ENCODE results near the gene CHRM2.

CHRM2 gene

DNA sequence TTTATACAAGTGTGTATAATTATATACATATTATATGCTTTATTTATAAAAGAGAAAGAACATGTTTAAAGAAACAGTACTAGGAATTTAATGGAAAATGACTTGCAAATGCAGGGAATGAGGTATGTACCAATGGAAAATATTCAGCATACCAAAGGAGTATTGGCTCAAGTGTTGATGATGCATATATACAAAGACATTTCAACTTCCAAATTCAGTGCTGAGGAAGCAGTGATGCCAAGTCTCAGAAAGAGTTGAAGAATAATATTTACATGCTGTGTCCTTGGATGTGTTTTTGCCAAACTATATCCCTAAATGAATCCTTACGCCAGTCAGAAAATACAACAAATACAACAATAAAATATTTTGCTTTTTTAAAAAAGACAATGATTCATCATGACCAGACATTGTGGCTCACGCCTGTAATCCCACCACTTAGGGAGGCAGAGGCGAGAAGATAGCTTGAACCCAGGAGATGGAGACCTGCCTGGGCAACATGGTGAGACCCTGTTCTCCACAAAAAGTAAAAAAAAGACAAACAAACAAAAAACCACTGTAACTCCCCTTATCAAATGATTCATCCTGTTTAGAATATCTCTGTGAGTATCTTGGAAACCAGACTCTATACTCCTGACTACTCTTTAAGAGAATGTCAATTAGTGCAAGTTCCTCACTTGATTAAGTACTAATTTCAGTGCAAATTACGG is 157.2 kb downstream of the CHRM2 start:
- in situ Hi-C loops (cut with HindIII; ENCODE audit: low pct_unique_long_range_greater_than_20kb, low sequenced_read_pairs) = no loop called here
- no peak for DNase-seq (ENCODE audit: low read depth in 1 of 2, low spot score in 1 of 2)
- TF ChIP-seq JUND (IDR thresholded peaks at IDR 0.05; ENCODE audit: low read depth) = no peak

DNA sequence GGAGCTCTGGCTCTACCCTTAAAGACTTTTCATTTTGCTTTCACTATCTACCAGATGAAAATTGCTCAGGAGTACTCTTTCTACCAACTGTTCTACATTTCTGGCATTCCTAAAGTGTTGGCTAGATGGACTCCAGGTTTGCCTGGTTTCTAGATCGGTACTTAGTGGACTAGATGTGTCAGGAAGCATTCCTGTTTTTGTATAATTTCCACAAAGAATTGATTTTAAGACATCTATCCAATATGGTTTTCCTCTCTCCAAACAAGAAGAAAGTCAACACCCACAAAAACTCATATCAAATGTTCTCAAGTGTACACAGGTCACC is 157.7 kb downstream of the CHRM2 start:
- in situ Hi-C loops (cut with HindIII; ENCODE audit: low pct_unique_long_range_greater_than_20kb, low sequenced_read_pairs) = no loop called here
- no peak for TF ChIP-seq JUND (IDR thresholded peaks at IDR 0.05; ENCODE audit: low read depth)
- no peak for DNase-seq (ENCODE audit: low read depth in 1 of 2, low spot score in 1 of 2)

DNA sequence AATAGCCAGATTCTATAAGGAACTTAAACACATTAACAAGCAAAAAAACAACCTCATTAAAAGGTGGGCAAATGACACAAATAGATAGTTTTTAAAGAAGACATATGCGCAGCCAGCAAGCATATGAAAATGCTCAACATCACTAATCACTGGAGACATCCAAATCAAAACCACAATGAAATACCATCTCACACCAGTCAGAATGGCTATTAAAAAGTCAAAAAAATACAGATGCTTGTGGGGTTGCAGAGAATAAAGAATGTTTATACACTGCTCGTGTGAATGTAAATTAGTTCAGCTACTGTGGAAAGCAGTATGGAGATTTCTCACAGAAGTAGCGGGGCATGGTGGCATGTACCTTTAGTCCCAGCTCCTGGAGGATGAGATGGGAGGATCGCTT is 164.0 kb downstream of the CHRM2 start:
- in situ Hi-C loops (cut with HindIII; ENCODE audit: low pct_unique_long_range_greater_than_20kb, low sequenced_read_pairs) = no loop called here
- TF ChIP-seq JUND (IDR thresholded peaks at IDR 0.05; ENCODE audit: low read depth) = no peak
- no peak for DNase-seq (ENCODE audit: low read depth in 1 of 2, low spot score in 1 of 2)

DNA sequence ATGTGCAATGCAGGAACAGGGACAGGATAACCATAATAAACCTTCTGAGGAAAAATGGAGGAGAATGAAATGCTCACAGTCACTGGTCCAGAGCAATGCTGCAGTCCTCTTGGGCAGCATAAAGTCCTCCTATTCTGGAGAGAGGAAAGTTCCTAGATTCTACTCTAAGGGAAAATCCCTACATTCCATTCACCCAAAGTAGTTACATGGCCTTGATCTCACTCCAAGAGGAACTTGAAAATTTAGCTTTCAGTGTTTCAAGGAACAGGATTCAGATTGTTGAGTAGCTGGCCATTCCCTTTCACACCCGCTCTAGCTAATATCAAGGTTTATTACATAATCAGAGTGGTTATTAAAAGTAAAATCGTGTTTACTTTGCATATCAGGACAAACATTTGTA is 168.3 kb downstream of the CHRM2 start:
- TF ChIP-seq JUND (IDR thresholded peaks at IDR 0.05; ENCODE audit: low read depth) = no peak
- in situ Hi-C loops (cut with HindIII; ENCODE audit: low pct_unique_long_range_greater_than_20kb, low sequenced_read_pairs) = no loop called here
- DNase-seq (ENCODE audit: low read depth in 1 of 2, low spot score in 1 of 2) = no peak

DNA sequence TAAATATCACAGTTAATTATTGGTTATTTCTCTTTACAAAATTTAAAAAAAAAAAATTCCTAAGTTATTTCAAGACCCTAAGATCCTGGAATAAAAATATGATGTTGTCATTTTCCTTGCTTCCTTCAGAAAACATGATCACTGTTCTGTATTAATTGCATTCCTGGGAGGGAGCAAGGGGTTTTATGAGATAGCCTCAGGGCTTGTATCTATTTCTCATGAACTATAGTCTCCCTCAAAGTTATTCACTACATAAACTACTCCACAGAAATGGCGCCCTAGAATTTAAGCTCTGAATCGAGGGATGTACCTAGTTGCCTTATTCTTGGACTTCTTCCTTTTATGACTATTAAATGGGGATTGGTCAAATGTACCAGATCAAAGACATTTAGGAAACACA is 170.3 kb downstream of the CHRM2 start:
- no peak for DNase-seq (ENCODE audit: low read depth in 1 of 2, low spot score in 1 of 2)
- no peak for TF ChIP-seq JUND (IDR thresholded peaks at IDR 0.05; ENCODE audit: low read depth)
- in situ Hi-C loops (cut with HindIII; ENCODE audit: low pct_unique_long_range_greater_than_20kb, low sequenced_read_pairs) = no loop called here

DNA sequence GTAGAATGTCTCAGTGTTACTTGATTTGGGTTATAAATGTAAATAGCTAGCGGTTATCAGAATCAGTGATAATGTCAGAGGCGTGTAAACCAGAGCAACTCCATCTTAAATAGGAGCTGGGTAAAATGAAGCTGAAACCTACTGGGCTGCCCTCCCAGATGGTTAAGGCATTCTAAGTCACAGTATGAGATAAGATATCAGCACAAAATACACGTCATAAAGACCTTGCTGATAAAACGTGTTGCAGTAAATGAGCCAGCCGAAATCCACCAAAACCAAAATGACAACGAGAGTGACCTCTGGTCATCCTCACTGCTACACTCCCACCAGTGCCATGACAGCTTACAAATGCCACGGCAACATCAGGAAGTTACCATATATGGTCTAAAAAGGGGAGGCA is 172.3 kb downstream of the CHRM2 start:
- no peak for TF ChIP-seq JUND (IDR thresholded peaks at IDR 0.05; ENCODE audit: low read depth)
- DNase-seq (ENCODE audit: low read depth in 1 of 2, low spot score in 1 of 2) = no peak
- in situ Hi-C loops (cut with HindIII; ENCODE audit: low pct_unique_long_range_greater_than_20kb, low sequenced_read_pairs) = no loop called here

DNA sequence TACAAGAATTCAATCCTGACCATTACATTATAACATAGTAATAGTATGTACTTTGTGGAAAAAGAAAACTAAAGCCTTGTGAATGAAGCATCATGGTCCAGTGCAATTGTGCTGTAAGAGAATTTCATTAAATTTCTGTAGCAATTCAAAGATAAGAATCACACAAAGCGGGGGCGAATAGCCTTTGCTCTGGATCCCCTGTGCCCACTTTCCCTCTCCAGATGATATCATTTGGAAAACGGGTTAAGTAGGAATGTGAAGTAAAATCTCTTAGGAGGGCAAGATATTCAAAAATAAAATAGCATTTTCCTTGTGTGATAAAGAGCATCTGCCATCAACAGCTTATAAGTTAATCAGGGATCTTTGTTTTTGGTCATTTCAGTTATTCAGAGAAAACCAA is 177.1 kb downstream of the CHRM2 start:
- in situ Hi-C loops (cut with HindIII; ENCODE audit: low pct_unique_long_range_greater_than_20kb, low sequenced_read_pairs) = no loop called here
- TF ChIP-seq JUND (IDR thresholded peaks at IDR 0.05; ENCODE audit: low read depth) = no peak
- no peak for DNase-seq (ENCODE audit: low read depth in 1 of 2, low spot score in 1 of 2)

DNA sequence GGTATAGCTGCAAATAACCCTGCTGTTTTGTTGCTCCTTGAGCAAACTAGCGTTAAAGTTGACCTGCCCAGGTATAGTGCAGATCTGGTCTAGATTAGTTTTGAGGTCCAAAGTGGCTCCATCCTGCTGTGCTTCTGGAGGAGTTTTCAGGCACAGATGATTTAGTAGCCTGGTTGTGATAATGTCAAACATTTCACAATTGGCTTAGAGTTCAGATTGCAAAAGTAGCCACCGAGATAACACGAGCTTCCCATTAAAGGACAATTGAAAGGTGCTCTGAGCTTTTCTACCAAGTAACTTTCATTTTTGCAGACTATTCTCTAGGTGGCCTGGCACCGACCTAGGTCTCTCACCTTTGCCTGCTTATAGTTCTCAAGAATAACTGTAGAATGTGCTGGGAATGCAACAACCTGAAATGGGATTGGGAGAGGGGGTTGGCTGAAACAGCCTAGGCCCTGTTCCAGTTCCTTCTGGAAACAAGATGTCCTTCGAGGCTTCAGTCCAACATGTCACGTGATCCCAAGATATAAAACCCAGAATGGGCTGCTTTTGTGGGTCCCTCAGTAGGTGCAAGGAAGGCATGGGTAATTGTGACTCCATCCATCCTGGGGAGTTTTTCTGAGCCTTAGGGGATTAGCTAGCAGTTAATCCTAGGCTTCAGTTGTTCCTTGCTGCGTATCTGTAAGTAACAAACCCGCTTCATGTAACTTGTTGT is 201.0 kb downstream of the CHRM2 start:
- TF ChIP-seq JUND (IDR thresholded peaks at IDR 0.05; ENCODE audit: low read depth) = no peak
- in situ Hi-C loops (cut with HindIII; ENCODE audit: low pct_unique_long_range_greater_than_20kb, low sequenced_read_pairs) = no loop called here

More for the DNA sequence above, 201.0 kb downstream of the CHRM2 start:
- DNase-seq (ENCODE audit: low read depth in 1 of 2, low spot score in 1 of 2) = peak in 1 of 2 experiments; percentile 1

Measured in T47D (cell line).